Caco-2 (cell line): ENCODE results near the gene PLBD2. TPM values are rescaled to one million over a fixed set of nuclear protein-coding genes. Genes with fewer than 3 reads are reported as not detected.

Experiments
- BruUV-seq: library from RNA; stranded (reverse); fragments of 400-500 nt; replicated peaks from 2 replicates; lab custom pipeline; 2021; lab: Mats Ljungman, UMichigan
- CTCF ChIA-PET: fragments of 300-600 bp; sonication (Branson Sonifier 250); formaldehyde crosslinking; loops from one replicate; lab custom pipeline; 2022; ENCODE audit warnings: antibody characterized with exemption; lab: Charles Lee
- POLR2A ChIA-PET: fragments of 300-600 bp; sonication (Branson Sonifier 250); formaldehyde crosslinking; loops from one replicate; lab custom pipeline; 2022; ENCODE audit warnings: antibody characterized with exemption; lab: Charles Lee
- DNase-seq, 2 experiments: peaks; one replicate each; pipeline versions ENCODE4 v3.0.0 to v3.0.0-alpha.2; 2020 to 2022
- H3K27me3 ChIP-seq: replicated peaks from 2 replicates; pipeline ENCODE4 v1.6.0; 2011; ENCODE audit warnings: low read length; ENCODE audit not compliant: control insufficient read depth, insufficient read depth
- H3K36me3 ChIP-seq: 2 replicates; pipeline ENCODE4 v1.5.1; 2011; ENCODE audit warnings: low read length; ENCODE audit not compliant: control insufficient read depth, insufficient read depth
- H3K4me1 ChIP-seq: fragments of 250-450 bp; sonication (Bioruptor Pico); 2 replicates; pipeline ENCODE4 v1.5.1; 2020; ENCODE audit warnings: mild to moderate bottlenecking
- H3K4me3 ChIP-seq: 2 replicates; pipeline ENCODE4 v1.5.1; 2011; ENCODE audit warnings: low read depth, mild to moderate bottlenecking, control low read depth, low read length
- H3K9me3 ChIP-seq: fragments of 250-450 bp; sonication (Bioruptor Pico); 2 replicates; pipeline ENCODE4 v1.5.1; 2020; ENCODE audit warnings: mild to moderate bottlenecking, moderate library complexity
- H3K27ac Mint-ChIP-seq: one replicate; pipeline ENCODE4 v1.8.0; 2022; ENCODE audit warnings: mixed read lengths; ENCODE audit not compliant: unreplicated experiment
- H3K27me3 Mint-ChIP-seq: one replicate; pipeline ENCODE4 v1.8.0; 2022; ENCODE audit warnings: mixed read lengths; ENCODE audit not compliant: insufficient read depth, unreplicated experiment
- H3K36me3 Mint-ChIP-seq: one replicate; pipeline ENCODE4 v1.8.0; 2022; ENCODE audit warnings: mild to moderate bottlenecking, mixed read lengths; ENCODE audit not compliant: insufficient read depth, unreplicated experiment
- H3K4me1 Mint-ChIP-seq: one replicate; pipeline ENCODE4 v1.8.0; 2022; ENCODE audit warnings: low read depth, mixed read lengths; ENCODE audit not compliant: unreplicated experiment
- H3K4me3 Mint-ChIP-seq: one replicate; pipeline ENCODE4 v1.8.0; 2022; ENCODE audit warnings: mild to moderate bottlenecking, moderate library complexity, mixed read lengths; ENCODE audit not compliant: unreplicated experiment
- H3K9me3 Mint-ChIP-seq: one replicate; pipeline ENCODE4 v1.8.0; 2022; ENCODE audit warnings: mixed read lengths; ENCODE audit not compliant: unreplicated experiment
- intact Hi-C: fragments of 100-400 bp; cut with micrococcal nuclease; formaldehyde crosslinking; loops from one replicate; pipeline ENCODE4 v1.10.0; 2022; ENCODE audit not compliant: unreplicated experiment
- total RNA-seq: library from RNA; stranded (reverse); gene quantifications from 2 replicates; pipeline ENCODE4 v1.2.3, GENCODE V29; 2022
- TF ChIP-seq, protein P1 (sequence below), 2 experiments: fragments of 200-600 bp in 1 of 2; IDR thresholded peaks; 1 replicate in 1 of 2; 2 replicates in 1 of 2; pipeline versions ENCODE4 v1.5.1 to v1.8.0; 2011 to 2022; ENCODE audit warnings: antibody characterized with exemption in 1 of 2, control low read depth in 1 of 2, inconsistent platforms in 1 of 2, low read depth in 1 of 2, low read length in 1 of 2, mild to moderate bottlenecking in 1 of 2, moderate library complexity in 1 of 2; ENCODE audit not compliant: insufficient read depth in 1 of 2, severe bottlenecking in 1 of 2, unreplicated experiment in 1 of 2

The PLBD2 gene
- total RNA-seq, 1 experiment from 2014 or later: 43.1 TPM

DNA sequence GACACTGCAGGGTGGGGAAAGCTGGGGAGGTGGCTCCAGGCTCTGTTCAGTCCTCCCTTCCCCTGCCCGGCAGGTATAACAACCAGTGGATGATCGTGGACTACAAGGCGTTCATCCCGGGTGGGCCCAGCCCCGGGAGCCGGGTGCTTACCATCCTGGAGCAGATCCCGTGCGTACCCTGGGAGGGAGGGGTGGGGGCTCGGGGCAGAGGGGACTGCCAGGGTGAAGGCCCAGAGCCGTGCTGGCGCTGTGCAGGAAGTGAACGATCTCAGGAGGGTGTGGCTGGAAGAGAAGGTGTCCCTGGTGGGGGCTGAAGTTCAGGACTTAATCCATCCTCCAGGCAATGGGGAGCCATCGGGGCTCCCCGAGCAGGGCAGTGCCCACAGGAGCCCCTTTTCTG is 26.4 kb downstream of the PLBD2 start:
- Histone ChIP-seq H3K4me3 (no peak overlapping the region), H3K9me3 (no peaks in the 10 kb centered on the region), H3K27me3 (no peaks in the 10 kb centered on the region), H3K4me1 (no peaks in the 10 kb centered on the region), H3K36me3 (no peaks in the 10 kb centered on the region; the same call in 1 of the 2 replicates)
- intact Hi-C loops: no loop called here
- Mint-ChIP-seq H3K4me1 (no peaks in the 10 kb centered on the region), H3K27ac (no peak overlapping the region), H3K27me3 (no peaks in the 10 kb centered on the region), H3K4me3 (no peak overlapping the region), H3K36me3 (peaks cover 14% of the 10 kb centered on the region), H3K9me3 (no peaks in the 10 kb centered on the region)
- POLR2A ChIA-PET: no interaction called here
- no peak for DNase-seq
- no TSS peak for BruUV-seq
- CTCF ChIA-PET: no interaction called here
- TF ChIP-seq, protein P1, sequence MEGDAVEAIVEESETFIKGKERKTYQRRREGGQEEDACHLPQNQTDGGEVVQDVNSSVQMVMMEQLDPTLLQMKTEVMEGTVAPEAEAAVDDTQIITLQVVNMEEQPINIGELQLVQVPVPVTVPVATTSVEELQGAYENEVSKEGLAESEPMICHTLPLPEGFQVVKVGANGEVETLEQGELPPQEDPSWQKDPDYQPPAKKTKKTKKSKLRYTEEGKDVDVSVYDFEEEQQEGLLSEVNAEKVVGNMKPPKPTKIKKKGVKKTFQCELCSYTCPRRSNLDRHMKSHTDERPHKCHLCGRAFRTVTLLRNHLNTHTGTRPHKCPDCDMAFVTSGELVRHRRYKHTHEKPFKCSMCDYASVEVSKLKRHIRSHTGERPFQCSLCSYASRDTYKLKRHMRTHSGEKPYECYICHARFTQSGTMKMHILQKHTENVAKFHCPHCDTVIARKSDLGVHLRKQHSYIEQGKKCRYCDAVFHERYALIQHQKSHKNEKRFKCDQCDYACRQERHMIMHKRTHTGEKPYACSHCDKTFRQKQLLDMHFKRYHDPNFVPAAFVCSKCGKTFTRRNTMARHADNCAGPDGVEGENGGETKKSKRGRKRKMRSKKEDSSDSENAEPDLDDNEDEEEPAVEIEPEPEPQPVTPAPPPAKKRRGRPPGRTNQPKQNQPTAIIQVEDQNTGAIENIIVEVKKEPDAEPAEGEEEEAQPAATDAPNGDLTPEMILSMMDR (IDR thresholded peaks at IDR 0.05; ENCODE audit: insufficient read depth in 1 of 2, low read depth in 1 of 2, low read length in 1 of 2, severe bottlenecking in 1 of 2, unreplicated experiment in 1 of 2): no peak

DNA sequence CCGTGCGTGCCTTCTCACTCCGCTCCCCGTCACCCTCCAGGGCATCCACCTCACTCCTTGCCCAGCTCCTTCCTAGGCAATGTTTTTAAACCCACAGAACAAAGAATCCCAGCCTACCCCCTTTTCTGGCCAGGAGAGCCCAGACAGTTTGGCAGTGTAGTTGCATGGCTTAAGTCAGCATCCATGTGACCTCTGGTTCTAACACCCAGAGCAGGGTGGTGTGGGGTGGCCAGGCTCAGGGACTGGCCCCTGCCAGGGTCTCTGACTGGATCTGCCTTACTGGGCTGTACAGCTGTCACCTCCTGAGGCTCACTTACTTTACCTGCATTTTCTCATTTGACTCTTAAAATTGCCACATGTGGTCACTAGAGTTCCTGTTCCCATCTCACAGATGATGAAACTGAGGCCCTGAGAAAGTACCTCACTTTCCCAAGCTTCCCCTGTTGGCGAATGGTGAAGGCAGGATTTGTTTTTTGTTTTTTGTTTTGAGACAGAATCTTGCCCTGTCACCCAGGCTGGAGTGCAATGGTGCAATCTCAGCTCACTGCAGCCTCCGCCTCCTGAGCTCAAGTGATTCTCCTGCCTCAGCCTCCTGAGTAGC is 27.0 kb downstream of the PLBD2 start:
- Histone ChIP-seq H3K9me3 (no peaks in the 10 kb centered on the region), H3K4me1 (no peaks in the 10 kb centered on the region), H3K36me3 (no peaks in the 10 kb centered on the region; the same call in 1 of the 2 replicates), H3K27me3 (no peaks in the 10 kb centered on the region), H3K4me3 (no peak overlapping the region)
- Mint-ChIP-seq H3K27ac (no peak overlapping the region), H3K9me3 (no peaks in the 10 kb centered on the region), H3K27me3 (no peaks in the 10 kb centered on the region), H3K4me3 (no peak overlapping the region), H3K36me3 (peaks cover 14% of the 10 kb centered on the region), H3K4me1 (no peaks in the 10 kb centered on the region)
- ChIA-PET POLR2A (no interaction called here), CTCF (interaction anchor here (0.7 kb wide), 1 partner anchor 77 kb away, joined by 3 read pairs; no protein-coding TSS in a partner anchor)
- TF ChIP-seq, protein P1 (IDR thresholded peaks at IDR 0.05; ENCODE audit: insufficient read depth in 1 of 2, low read depth in 1 of 2, low read length in 1 of 2, severe bottlenecking in 1 of 2, unreplicated experiment in 1 of 2): no peak
- no TSS peak for BruUV-seq
- no peak for DNase-seq
- intact Hi-C loops: no loop called here

GRCh38 chr12:113386866-113387566 is 28.6 kb downstream of the PLBD2 start:
- Histone ChIP-seq H3K27me3 (no peaks in the 10 kb centered on the region), H3K9me3 (no peaks in the 10 kb centered on the region), H3K4me3 (no peak overlapping the region), H3K36me3 (no peaks in the 10 kb centered on the region; the same call in 1 of the 2 replicates), H3K4me1 (no peaks in the 10 kb centered on the region)
- TF ChIP-seq, protein P1 (IDR thresholded peaks at IDR 0.05; ENCODE audit: insufficient read depth in 1 of 2, low read depth in 1 of 2, low read length in 1 of 2, severe bottlenecking in 1 of 2, unreplicated experiment in 1 of 2): no peak
- H3K4me1 Mint-ChIP-seq: no peaks in the 10 kb centered on the region
- H3K36me3 Mint-ChIP-seq: peaks cover 9% of the 10 kb centered on the region
- H3K27me3 Mint-ChIP-seq: no peaks in the 10 kb centered on the region
- H3K27ac Mint-ChIP-seq: no peak overlapping the region
- no TSS peak for BruUV-seq
- ChIA-PET POLR2A (interaction anchor here (0.7 kb wide), 1 partner anchor 52 kb away, joined by 5 read pairs; the partner anchor contains the start of gene SLC8B1), CTCF (no interaction called here)
- DNase-seq: no peak
- H3K9me3 Mint-ChIP-seq: no peaks in the 10 kb centered on the region
- intact Hi-C loops: no loop called here
- H3K4me3 Mint-ChIP-seq: no peak overlapping the region
